ENCODE measurements around the gene MEF2A. TPM values are rescaled to one million over a fixed set of nuclear protein-coding genes. Genes with fewer than 3 reads are reported as not detected.
"Not testable (repeated sequence)": the region's sequence is repeated elsewhere in the genome, so short reads cannot be mapped to it uniquely, and the experiment has no call there.

The MEF2A gene
- total RNA-seq, 1 donor from 2014 or later = 86.8 TPM

DNA sequence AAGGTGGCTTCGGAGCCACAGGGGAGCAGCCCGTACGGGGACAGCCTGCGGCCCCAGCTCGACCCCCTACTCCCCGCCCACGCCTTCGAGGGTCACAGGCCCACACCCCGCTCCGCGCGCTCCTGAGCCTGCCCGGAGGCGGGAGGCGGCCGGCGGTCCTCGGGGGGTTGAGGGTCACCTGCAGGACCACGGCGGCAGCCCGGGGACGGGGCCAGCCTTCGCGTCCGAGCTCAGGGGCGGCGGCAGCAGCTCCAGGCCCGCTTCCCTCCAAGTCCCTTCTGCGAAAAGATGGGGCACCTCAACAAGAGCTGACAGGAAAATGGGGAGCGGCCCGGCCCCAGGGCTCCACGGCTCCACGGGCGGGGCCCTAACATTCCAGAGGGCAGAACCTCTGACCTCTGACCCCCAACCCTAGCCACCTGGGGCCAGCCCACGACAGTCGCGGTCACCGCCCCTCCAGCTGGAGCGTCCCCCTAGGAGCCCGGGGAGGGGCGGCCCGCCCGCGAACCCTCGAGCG, 167.0 kb downstream of the MEF2A start:
- H3K4me3 ChIP-seq = peak overlapping the region; percentile 96
- intact Hi-C loops (cut with DNase I) = no loop called here
- DNase-seq = no peak
- peak overlapping the region; percentile 84 for H3K27ac ChIP-seq
- peaks cover 8% of the 10 kb centered on the region for H3K36me3 ChIP-seq
- H3K27me3 ChIP-seq = no peaks in the 10 kb centered on the region
- no peaks in the 10 kb centered on the region for H3K9me3 ChIP-seq
- H3K4me1 ChIP-seq = peaks cover 22% of the 10 kb centered on the region
- ATAC-seq = peak; percentile 52
- TF ChIP-seq, protein P1, sequence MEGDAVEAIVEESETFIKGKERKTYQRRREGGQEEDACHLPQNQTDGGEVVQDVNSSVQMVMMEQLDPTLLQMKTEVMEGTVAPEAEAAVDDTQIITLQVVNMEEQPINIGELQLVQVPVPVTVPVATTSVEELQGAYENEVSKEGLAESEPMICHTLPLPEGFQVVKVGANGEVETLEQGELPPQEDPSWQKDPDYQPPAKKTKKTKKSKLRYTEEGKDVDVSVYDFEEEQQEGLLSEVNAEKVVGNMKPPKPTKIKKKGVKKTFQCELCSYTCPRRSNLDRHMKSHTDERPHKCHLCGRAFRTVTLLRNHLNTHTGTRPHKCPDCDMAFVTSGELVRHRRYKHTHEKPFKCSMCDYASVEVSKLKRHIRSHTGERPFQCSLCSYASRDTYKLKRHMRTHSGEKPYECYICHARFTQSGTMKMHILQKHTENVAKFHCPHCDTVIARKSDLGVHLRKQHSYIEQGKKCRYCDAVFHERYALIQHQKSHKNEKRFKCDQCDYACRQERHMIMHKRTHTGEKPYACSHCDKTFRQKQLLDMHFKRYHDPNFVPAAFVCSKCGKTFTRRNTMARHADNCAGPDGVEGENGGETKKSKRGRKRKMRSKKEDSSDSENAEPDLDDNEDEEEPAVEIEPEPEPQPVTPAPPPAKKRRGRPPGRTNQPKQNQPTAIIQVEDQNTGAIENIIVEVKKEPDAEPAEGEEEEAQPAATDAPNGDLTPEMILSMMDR (IDR thresholded peaks at IDR 0.05) = no peak

DNA sequence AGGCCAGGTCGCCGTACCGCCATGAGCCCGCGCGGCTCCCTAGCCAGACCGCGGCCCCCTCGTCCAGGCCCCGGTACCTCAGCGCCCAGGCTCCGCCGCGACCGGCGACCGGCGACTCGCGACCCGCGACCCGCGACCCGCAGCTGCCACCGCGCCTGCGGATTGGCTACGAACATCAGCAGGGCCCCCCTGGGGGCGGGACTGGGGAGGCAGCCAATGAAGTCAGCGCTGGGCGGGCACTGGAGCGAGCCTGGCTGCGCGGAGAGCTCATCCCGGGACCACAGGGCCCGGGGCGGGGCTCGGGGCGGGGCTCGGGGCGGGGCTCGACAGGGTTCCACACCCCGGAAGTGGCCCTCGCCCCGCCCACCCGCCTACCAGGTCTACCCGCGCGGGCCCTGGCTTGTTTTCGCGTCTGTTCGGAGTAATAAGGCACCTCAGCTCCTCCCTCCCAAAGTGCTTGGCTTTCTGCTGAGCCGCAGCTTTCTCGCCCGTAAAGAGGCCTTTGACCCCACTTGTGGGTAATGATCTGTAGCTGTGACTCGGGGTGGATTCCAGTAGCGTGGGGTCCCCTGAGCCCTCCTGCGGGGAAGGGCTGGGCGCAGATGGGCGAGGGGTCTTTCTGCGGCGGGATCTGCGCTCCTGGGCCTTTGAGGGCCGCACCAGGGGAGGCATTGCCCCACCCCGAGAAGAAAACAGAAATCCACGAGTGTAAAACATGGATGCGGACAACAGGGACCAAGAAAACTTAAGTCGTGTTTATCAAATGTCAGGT, 167.7 kb downstream of the MEF2A start, which contains the start of gene LYSMD4:
LYSMD4 (minus strand) TSS at position 170 of the 772 bp plus-strand sequence. CDS start 1,438 bp downstream, outside the sequence.
- Histone ChIP-seq H3K27me3 (no peaks in the 10 kb centered on the region), H3K4me3 (peak within 1 kb of the TSS; percentile 96), H3K9me3 (no peaks in the 10 kb centered on the region), H3K36me3 (peaks cover 8% of the 10 kb centered on the region), H3K4me1 (peaks cover 22% of the 10 kb centered on the region), H3K27ac (peak within 1 kb of the TSS; percentile 85)
- TF ChIP-seq, protein P1 (IDR thresholded peaks at IDR 0.05) = no peak
- intact Hi-C loops (cut with DNase I) = no loop called here
- ATAC-seq (peak; percentile 99), DNase-seq (peak; percentile 100)

DNA sequence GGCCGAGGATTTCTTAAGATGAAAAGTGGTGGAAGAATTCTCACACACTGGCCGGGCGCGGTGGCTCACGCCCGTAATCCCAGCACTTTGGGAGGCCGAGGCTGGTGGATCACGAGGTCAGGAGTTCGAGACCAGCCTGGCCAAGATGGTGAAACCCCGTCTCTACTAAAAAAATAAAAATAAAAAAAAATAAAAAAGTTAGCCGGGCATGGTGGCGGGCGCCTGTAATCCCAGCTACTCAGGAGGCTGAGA, 168.2 kb downstream of the MEF2A start:
- H3K27me3 ChIP-seq; intact Hi-C loops (cut with DNase I); ATAC-seq; H3K9me3 ChIP-seq; DNase-seq; H3K36me3 ChIP-seq: not testable (repeated sequence)
- H3K27ac ChIP-seq = peak overlapping the region; percentile 85
- H3K4me3 ChIP-seq = peak overlapping the region; percentile 96
- peaks cover 22% of the 10 kb centered on the region for H3K4me1 ChIP-seq

DNA sequence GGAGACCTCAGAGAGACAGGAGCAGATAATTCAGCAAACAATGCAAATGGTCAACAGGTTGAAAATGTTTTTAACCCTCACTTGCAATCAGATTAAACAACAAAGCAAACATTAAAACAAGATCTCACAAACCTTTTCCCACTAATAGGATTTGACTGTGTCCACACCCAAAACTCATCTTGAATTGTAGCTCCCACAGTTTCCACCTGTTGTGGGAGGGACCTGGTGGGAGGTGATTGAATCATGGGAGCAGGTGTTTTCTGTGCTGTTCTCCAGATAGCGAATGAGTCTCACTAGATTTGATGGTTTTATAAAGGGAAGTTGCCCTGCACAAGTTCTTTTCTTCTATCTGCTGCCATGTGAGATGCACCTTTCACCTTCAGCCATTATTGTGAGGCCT, 168.8 kb downstream of the MEF2A start:
- Histone ChIP-seq H3K4me3 (no peak overlapping the region), H3K36me3 (no peaks in the 10 kb centered on the region), H3K27ac (no peak overlapping the region), H3K27me3 (no peaks in the 10 kb centered on the region), H3K4me1 (peaks cover 18% of the 10 kb centered on the region), H3K9me3 (no peaks in the 10 kb centered on the region)
- TF ChIP-seq, protein P1 (IDR thresholded peaks at IDR 0.05) = no peak
- ATAC-seq (no peak), DNase-seq (no peak)
- intact Hi-C loops (cut with DNase I) = no loop called here

DNA sequence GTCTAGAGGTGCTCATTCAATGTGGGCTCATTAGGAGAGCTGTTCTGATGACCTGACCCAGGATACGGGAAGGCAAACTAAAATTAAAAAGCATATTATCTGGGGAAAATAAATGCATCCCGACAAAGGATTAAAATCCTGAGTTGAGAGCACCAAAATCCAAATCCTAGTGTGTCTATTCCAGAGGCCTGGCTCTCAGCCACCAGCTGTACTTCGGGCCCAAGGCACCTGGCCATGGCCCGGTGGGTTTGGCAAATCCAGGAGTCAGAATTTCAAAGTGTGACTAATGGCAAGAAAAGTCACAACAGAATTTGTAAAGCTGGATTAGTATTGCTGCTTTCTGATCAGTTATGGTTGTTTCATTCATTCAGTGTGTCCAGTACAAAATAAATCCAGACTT, 170.1 kb downstream of the MEF2A start:
- intact Hi-C loops (cut with DNase I) = no loop called here
- Histone ChIP-seq H3K4me3 (no peak overlapping the region), H3K36me3 (no peaks in the 10 kb centered on the region), H3K9me3 (no peaks in the 10 kb centered on the region), H3K4me1 (peaks cover 9% of the 10 kb centered on the region), H3K27me3 (no peaks in the 10 kb centered on the region), H3K27ac (no peak overlapping the region)
- ATAC-seq = no peak
- TF ChIP-seq, protein P1 (IDR thresholded peaks at IDR 0.05) = no peak
- no peak for DNase-seq

DNA sequence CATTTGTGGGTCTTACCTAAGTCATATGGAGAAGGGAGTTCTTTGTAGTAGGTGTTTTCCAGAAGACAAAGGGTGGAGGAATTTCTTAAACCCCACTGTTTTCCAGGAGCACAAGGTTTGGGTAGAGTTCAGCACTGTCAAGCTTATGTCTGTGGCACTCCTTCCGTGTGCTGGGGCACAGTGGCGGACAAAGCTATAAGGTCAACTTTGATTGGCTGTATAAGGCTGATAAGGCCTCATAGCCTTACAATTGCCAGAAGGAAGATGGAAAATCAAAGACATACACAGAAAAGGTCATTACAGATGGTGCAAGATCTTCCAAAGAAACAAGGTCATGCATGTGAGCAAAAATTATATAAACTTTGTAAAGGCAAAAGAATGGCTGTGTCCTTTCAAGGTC, 170.9 kb downstream of the MEF2A start:
- intact Hi-C loops (cut with DNase I) = no loop called here
- TF ChIP-seq, protein P1 (IDR thresholded peaks at IDR 0.05) = no peak
- DNase-seq = no peak
- Histone ChIP-seq H3K4me3 (no peak overlapping the region), H3K27ac (no peak overlapping the region), H3K27me3 (no peaks in the 10 kb centered on the region), H3K4me1 (peaks cover 6% of the 10 kb centered on the region), H3K36me3 (no peaks in the 10 kb centered on the region), H3K9me3 (no peaks in the 10 kb centered on the region)
- ATAC-seq = no peak
